ENCODE data around the gene FLRT2.
A peak's percentile ranks its signal among the peaks of the same experiment; 100 is the strongest.

The FLRT2 gene

GRCh38 chr14:85660243-85660922 is 130.4 kb downstream of the FLRT2 start:
- no peak for DNase-seq (ENCODE audit: low read depth in 2 of 2)

GRCh38 chr14:85662096-85662495 is 132.2 kb downstream of the FLRT2 start:
- no peak for DNase-seq (ENCODE audit: low read depth in 2 of 2)

GRCh38 chr14:85663256-85663655 is 133.3 kb downstream of the FLRT2 start:
- DNase-seq (ENCODE audit: low read depth in 2 of 2) = no peak

- DNase-seq (ENCODE audit: low read depth in 2 of 2) = no peak
Measured at GRCh38 chr14:85663667-85664066, 133.7 kb downstream of the FLRT2 start.

- DNase-seq (ENCODE audit: low read depth in 2 of 2) = no peak
Measured at GRCh38 chr14:85675957-85676356, 146.0 kb downstream of the FLRT2 start.

GRCh38 chr14:85686908-85687307 is 157.0 kb downstream of the FLRT2 start:
- no peak for DNase-seq (ENCODE audit: low read depth in 2 of 2)

- DNase-seq (ENCODE audit: low read depth in 2 of 2) = no peak
Measured at GRCh38 chr14:85687456-85687855, 157.5 kb downstream of the FLRT2 start.

- DNase-seq (ENCODE audit: low read depth in 2 of 2) = peak; percentile 35 to 42
Measured at GRCh38 chr14:85688006-85688405, 158.1 kb downstream of the FLRT2 start.

GRCh38 chr14:85695300-85695699 is 165.4 kb downstream of the FLRT2 start:
- DNase-seq (ENCODE audit: low read depth in 2 of 2) = no peak

- no peak for DNase-seq (ENCODE audit: low read depth in 2 of 2)
Measured at GRCh38 chr14:85701116-85701515, 171.2 kb downstream of the FLRT2 start.

GRCh38 chr14:85701763-85702162 is 171.8 kb downstream of the FLRT2 start:
- DNase-seq (ENCODE audit: low read depth in 2 of 2) = no peak

- no peak for DNase-seq (ENCODE audit: low read depth in 2 of 2)
Measured at GRCh38 chr14:85702191-85702590, 172.2 kb downstream of the FLRT2 start.

- DNase-seq (ENCODE audit: low read depth in 2 of 2) = peak; percentile 42 to 48
Measured at GRCh38 chr14:85702997-85703396, 173.1 kb downstream of the FLRT2 start.

All from fibroblast of skin of left biceps (primary cell).